Suprapubic skin (tissue), 4 donors: Measurements from ENCODE around the gene SDHAF3.

Experiments
- CTCF ChIP-seq, 2 donors: fragments of 200-600 bp in 1 of 2; fragments of 450-650 bp in 1 of 2; sonication (generic) in 1 of 2; IDR thresholded peaks; one replicate each; pipeline ENCODE4 v1.5.1; 2016 to 2019; ENCODE audit warnings: antibody characterized with exemption in 2 of 2, mild to moderate bottlenecking in 1 of 2, moderate library complexity in 1 of 2
- EP300 ChIP-seq: sonication (generic); formaldehyde crosslinking; IDR thresholded peaks from one replicate; pipeline ENCODE4 v1.6.1; 2017; ENCODE audit warnings: antibody characterized with exemption
- POLR2AphosphoS5 ChIP-seq, 3 donors: sonication (generic); formaldehyde crosslinking; IDR thresholded peaks; one replicate each; pipeline ENCODE4 v1.6.1; 2017; ENCODE audit warnings: antibody characterized with exemption in 3 of 3

GRCh38 chr7:97219237-97219636, 101.7 kb downstream of the SDHAF3 start:
- no peak for TF ChIP-seq CTCF (IDR thresholded peaks at IDR 0.05)
- no peak for TF ChIP-seq EP300
- no peak for TF ChIP-seq POLR2AphosphoS5 (IDR thresholded peaks at IDR 0.05)
